Measurements from ENCODE around the gene SLC16A10. TPM values are rescaled to one million over a fixed set of nuclear protein-coding genes. Genes with fewer than 3 reads are reported as not detected.
A peak's percentile ranks its signal among the peaks of the same experiment; 100 is the strongest.

SLC16A10 gene
- polyA plus RNA-seq, 1 experiment: not detected

- no peaks in the 10 kb centered on the region for H3K9me3 ChIP-seq (ENCODE audit: control insufficient read depth, insufficient read depth, low read length)
These were observed 123.0 kb downstream of the SLC16A10 start for GRCh38 chr6:111210194-111210728.

DNA sequence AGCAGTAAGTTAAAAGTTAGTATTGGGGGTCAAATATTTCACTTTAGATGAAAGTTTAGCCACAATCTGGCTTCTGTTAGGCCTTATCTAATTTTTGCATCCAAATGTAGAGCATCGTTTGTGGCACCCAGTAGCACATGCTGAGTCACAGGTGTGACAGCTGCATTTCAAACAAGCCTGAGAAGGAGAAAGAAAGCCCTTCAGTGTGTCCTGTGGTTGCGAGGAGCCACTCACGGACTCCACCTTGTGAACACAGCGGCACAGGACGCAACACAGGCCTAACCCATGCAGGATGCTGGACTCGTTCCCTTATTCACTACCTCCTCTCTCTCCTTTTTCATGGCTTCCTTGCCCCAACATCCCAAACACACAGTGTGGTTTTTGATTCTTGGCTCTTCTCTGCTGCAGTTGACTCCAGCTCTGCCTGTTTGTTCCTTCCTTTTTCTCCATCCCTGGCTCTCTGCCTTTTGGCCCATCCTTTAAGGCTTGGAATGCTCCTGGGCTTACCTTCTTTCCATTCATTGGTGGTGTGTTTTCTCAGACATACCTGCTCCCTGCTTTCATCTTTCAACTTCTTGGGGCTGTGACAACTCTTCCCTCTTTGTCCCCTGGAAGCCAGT is 124.2 kb downstream of the SLC16A10 start:
- TF ChIP-seq, protein P1, sequence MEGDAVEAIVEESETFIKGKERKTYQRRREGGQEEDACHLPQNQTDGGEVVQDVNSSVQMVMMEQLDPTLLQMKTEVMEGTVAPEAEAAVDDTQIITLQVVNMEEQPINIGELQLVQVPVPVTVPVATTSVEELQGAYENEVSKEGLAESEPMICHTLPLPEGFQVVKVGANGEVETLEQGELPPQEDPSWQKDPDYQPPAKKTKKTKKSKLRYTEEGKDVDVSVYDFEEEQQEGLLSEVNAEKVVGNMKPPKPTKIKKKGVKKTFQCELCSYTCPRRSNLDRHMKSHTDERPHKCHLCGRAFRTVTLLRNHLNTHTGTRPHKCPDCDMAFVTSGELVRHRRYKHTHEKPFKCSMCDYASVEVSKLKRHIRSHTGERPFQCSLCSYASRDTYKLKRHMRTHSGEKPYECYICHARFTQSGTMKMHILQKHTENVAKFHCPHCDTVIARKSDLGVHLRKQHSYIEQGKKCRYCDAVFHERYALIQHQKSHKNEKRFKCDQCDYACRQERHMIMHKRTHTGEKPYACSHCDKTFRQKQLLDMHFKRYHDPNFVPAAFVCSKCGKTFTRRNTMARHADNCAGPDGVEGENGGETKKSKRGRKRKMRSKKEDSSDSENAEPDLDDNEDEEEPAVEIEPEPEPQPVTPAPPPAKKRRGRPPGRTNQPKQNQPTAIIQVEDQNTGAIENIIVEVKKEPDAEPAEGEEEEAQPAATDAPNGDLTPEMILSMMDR (IDR thresholded peaks at IDR 0.05; ENCODE audit: low read depth, low read length): no peak
- CTCF ChIA-PET: interaction anchor here (2.0 to 3.2 kb wide), 2 partner anchors 8 to 154 kb away, joined by 11 to 14 read pairs; no protein-coding TSS in a partner anchor
- POLR2A ChIA-PET: no interaction called here
- H3K27me3 ChIP-seq (ENCODE audit: control insufficient read depth, insufficient read depth, low read length): no peaks in the 10 kb centered on the region
- no peak for DNase-seq (ENCODE audit: low read depth, low spot score)
- H3K4me3 ChIP-seq (ENCODE audit: low read depth, low read length): no peak overlapping the region
- H3K9me3 ChIP-seq (ENCODE audit: control insufficient read depth, insufficient read depth, low read length): no peaks in the 10 kb centered on the region
- no peak overlapping the region for H3K27ac ChIP-seq (ENCODE audit: low read depth, low read length)

More at GRCh38 chr6:111210194-111210728, 123.0 kb downstream of the SLC16A10 start:
- ChIA-PET POLR2A (no interaction called here), CTCF (interaction anchor here (0.7 to 3.6 kb wide), 19 partner anchors 8 to 682 kb away, joined by 3 to 42 read pairs (median 4); no protein-coding TSS in a partner anchor)
- peak; percentile 16 for DNase-seq (ENCODE audit: low read depth, low spot score)
- Histone ChIP-seq H3K27me3 (ENCODE audit: control insufficient read depth, insufficient read depth, low read length) (no peaks in the 10 kb centered on the region), H3K4me3 (ENCODE audit: low read depth, low read length) (no peak overlapping the region), H3K27ac (ENCODE audit: low read depth, low read length) (no peak overlapping the region)
- TF ChIP-seq, protein P1 (IDR thresholded peaks at IDR 0.05; ENCODE audit: low read depth, low read length): peak; percentile 78

DNA sequence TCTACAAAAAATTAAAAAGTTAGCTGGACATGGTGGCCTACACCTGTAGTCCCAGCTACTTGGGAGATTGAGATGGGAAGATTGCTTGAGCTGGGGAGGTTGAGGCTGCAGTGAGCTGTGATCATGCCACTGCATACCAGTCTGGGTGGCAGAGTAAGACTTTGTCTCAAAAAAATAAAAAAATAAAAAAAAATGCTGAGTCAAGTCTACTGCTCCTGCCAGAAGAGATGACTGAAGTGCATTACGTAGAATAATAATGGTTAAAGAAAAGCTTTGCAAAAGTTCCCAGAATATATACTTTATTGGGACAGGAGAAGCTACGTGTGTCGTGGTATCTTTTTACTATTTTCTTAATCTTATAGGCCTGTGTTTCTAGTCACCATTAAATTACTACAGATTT is 125.3 kb downstream of the SLC16A10 start:
- no peak overlapping the region for H3K4me3 ChIP-seq (ENCODE audit: low read depth, low read length)
- H3K27ac ChIP-seq (ENCODE audit: low read depth, low read length): no peak overlapping the region
- H3K27me3 ChIP-seq (ENCODE audit: control insufficient read depth, insufficient read depth, low read length): no peaks in the 10 kb centered on the region
- no peaks in the 10 kb centered on the region for H3K9me3 ChIP-seq (ENCODE audit: control insufficient read depth, insufficient read depth, low read length)
- TF ChIP-seq, protein P1 (IDR thresholded peaks at IDR 0.05; ENCODE audit: low read depth, low read length): no peak
- POLR2A ChIA-PET: no interaction called here
- DNase-seq (ENCODE audit: low read depth, low spot score): no peak
- CTCF ChIA-PET: interaction anchor here (1.0 to 3.7 kb wide), 4 partner anchors 155 to 685 kb away, joined by 3 to 19 read pairs (median 7); no protein-coding TSS in a partner anchor

DNA sequence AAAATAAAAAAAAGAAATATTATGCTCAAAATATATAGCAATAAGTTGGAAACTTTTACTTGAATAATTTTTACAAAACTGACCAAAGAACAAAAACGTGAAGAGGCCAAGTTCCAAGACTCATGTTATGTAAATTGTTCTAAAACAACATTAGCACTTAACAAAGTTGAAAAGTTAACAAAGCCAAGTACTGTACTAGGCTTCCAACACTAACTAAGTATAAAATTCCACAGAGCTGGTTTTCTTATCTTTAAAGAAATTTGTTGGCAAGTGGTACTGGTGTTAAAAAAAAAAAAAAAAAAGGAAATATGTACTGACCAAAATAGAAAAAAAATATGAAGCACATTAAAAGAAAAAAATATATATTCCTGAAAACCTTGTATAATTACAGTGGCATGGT is 127.8 kb downstream of the SLC16A10 start:
- H3K27ac ChIP-seq (ENCODE audit: low read depth, low read length): no peak overlapping the region
- no peaks in the 10 kb centered on the region for H3K27me3 ChIP-seq (ENCODE audit: control insufficient read depth, insufficient read depth, low read length)
- H3K4me3 ChIP-seq (ENCODE audit: low read depth, low read length): no peak overlapping the region
- no peak for DNase-seq (ENCODE audit: low read depth, low spot score)
- TF ChIP-seq, protein P1 (IDR thresholded peaks at IDR 0.05; ENCODE audit: low read depth, low read length): no peak
- H3K9me3 ChIP-seq (ENCODE audit: control insufficient read depth, insufficient read depth, low read length): no peaks in the 10 kb centered on the region
- CTCF ChIA-PET: interaction anchor here (0.6 to 3.7 kb wide), 2 partner anchors 109 to 204 kb away, joined by 3 to 19 read pairs; no protein-coding TSS in a partner anchor
- POLR2A ChIA-PET: no interaction called here

- Histone ChIP-seq H3K27ac (ENCODE audit: low read depth, low read length) (no peak overlapping the region), H3K4me3 (ENCODE audit: low read depth, low read length) (no peak overlapping the region), H3K9me3 (ENCODE audit: control insufficient read depth, insufficient read depth, low read length) (no peaks in the 10 kb centered on the region), H3K27me3 (ENCODE audit: control insufficient read depth, insufficient read depth, low read length) (no peaks in the 10 kb centered on the region)
- no peak for DNase-seq (ENCODE audit: low read depth, low spot score)
- TF ChIP-seq, protein P1 (IDR thresholded peaks at IDR 0.05; ENCODE audit: low read depth, low read length): no peak
- POLR2A ChIA-PET: no interaction called here
- CTCF ChIA-PET: interaction anchor here (1.5 to 2.9 kb wide), 2 partner anchors 10 to 162 kb away, joined by 3 to 14 read pairs; no protein-coding TSS in a partner anchor
These were observed 132.5 kb downstream of the SLC16A10 start for GRCh38 chr6:111219785-111220184.

Data from AG04450 (cell line).